Left kidney (tissue), 8 donors: ENCODE measurements around the gene NAP1L1. TPM values are rescaled to one million over a fixed set of nuclear protein-coding genes. Genes with fewer than 3 reads are reported as not detected.

Experiments used
- DNase-seq: peaks from one replicate; pipeline ENCODE4 v3.0.0-alpha.2; 2013
- long read RNA-seq, 8 donors: transcript quantifications; one replicate each; lab custom pipeline, GENCODE V29; 2026
- polyA plus RNA-seq: library from polyadenylated mRNA; unstranded; fragments of 120-200 nt; gene quantifications from one replicate; pipeline ENCODE4 v1.2.1, GENCODE V29; 2013; ENCODE audit not compliant: insufficient read length

NAP1L1 gene
- 994 TPM for polyA plus RNA-seq
- long read RNA-seq, donor 1, full-length matches to known transcripts = 64 of 207 reads
- long read RNA-seq, donor 1, partial matches to known transcripts = 130 of 207 reads
- long read RNA-seq, donor 1, other reads (novel, unspliced or antisense) = 13 of 207 reads
- long read RNA-seq, donor 2, full-length matches to known transcripts = 69 of 170 reads
- long read RNA-seq, donor 2, partial matches to known transcripts = 80 of 170 reads
- long read RNA-seq, donor 2, other reads (novel, unspliced or antisense) = 21 of 170 reads
- long read RNA-seq, donor 3, full-length matches to known transcripts = 74 of 151 reads
- long read RNA-seq, donor 3, partial matches to known transcripts = 60 of 151 reads
- long read RNA-seq, donor 3, other reads (novel, unspliced or antisense) = 17 of 151 reads
- long read RNA-seq, donor 4, partial matches to known transcripts = 27 of 36 reads
- long read RNA-seq, donor 4, other reads (novel, unspliced or antisense) = 0 of 36 reads
- long read RNA-seq, donor 5, full-length matches to known transcripts = 114 of 204 reads
- long read RNA-seq, donor 5, partial matches to known transcripts = 55 of 204 reads
- long read RNA-seq, donor 5, other reads (novel, unspliced or antisense) = 35 of 204 reads
- long read RNA-seq, donor 6, full-length matches to known transcripts = 57 of 192 reads
- long read RNA-seq, donor 6, partial matches to known transcripts = 129 of 192 reads
- long read RNA-seq, donor 6, other reads (novel, unspliced or antisense) = 6 of 192 reads
- long read RNA-seq, donor 7, full-length matches to known transcripts = 88 of 276 reads
- long read RNA-seq, donor 7, partial matches to known transcripts = 147 of 276 reads
- long read RNA-seq, donor 7, other reads (novel, unspliced or antisense) = 41 of 276 reads
- long read RNA-seq, donor 8, full-length matches to known transcripts = 31 of 56 reads
- long read RNA-seq, donor 8, partial matches to known transcripts = 19 of 56 reads
- long read RNA-seq, donor 8, other reads (novel, unspliced or antisense) = 6 of 56 reads

- peak; percentile 97 for DNase-seq
These were observed at the start of gene NAP1L1 for GRCh38 chr12:76083904-76084862. Gene NAP1L1 (minus strand): TSS chr12:76084685. CDS start chr12:76074219, 10,466 bp downstream.

GRCh38 chr12:76127588-76127987 lies 43.1 kb upstream of the NAP1L1 start:
- no peak for DNase-seq

- no peak for DNase-seq
These were observed 40.0 kb upstream of the NAP1L1 start for GRCh38 chr12:76124456-76124855.

GRCh38 chr12:76123259-76124212 lies 39.1 kb upstream of the NAP1L1 start:
- DNase-seq = no peak

GRCh38 chr12:76119887-76120286 lies 35.4 kb upstream of the NAP1L1 start:
- DNase-seq = no peak

GRCh38 chr12:76117751-76118150 lies 33.3 kb upstream of the NAP1L1 start:
- DNase-seq = no peak

- no peak for DNase-seq
These were observed 32.7 kb upstream of the NAP1L1 start for GRCh38 chr12:76117067-76117691.

GRCh38 chr12:76113800-76114757 lies 29.6 kb upstream of the NAP1L1 start:
- no peak for DNase-seq

- no peak for DNase-seq
These were observed 26.8 kb upstream of the NAP1L1 start for GRCh38 chr12:76111209-76111749.

- no peak for DNase-seq
These were observed 25.4 kb upstream of the NAP1L1 start for GRCh38 chr12:76109879-76110278.

GRCh38 chr12:76108356-76108755 lies 23.9 kb upstream of the NAP1L1 start:
- DNase-seq = no peak

- no peak for DNase-seq
These were observed 22.1 kb upstream of the NAP1L1 start for GRCh38 chr12:76106631-76107030.

- no peak for DNase-seq
These were observed 19.5 kb upstream of the NAP1L1 start for GRCh38 chr12:76103958-76104357.

- no peak for DNase-seq
These were observed 17.4 kb upstream of the NAP1L1 start for GRCh38 chr12:76101739-76102385.

- no peak for DNase-seq
These were observed 11.7 kb upstream of the NAP1L1 start for GRCh38 chr12:76096079-76096646.

- DNase-seq = no peak
These were observed 10.3 kb upstream of the NAP1L1 start for GRCh38 chr12:76094754-76095153.

GRCh38 chr12:76091246-76091754 lies 6.8 kb upstream of the NAP1L1 start:
- DNase-seq = no peak
